WTC11 (cell line): Measurements from ENCODE around the gene PTPRG. TPM values are rescaled to one million over a fixed set of nuclear protein-coding genes. Genes with fewer than 3 reads are reported as not detected.
A peak's percentile ranks its signal among the peaks of the same experiment; 100 is the strongest.

Experiments used
- ATAC-seq: fragments of 200-7000 bp; cut with Tn5 transposase; 2 replicates; pipeline ENCODE4 v1.10.0; 2021; ENCODE audit warnings: mild to moderate bottlenecking, moderate library complexity
- CTCF ChIA-PET: fragments of 300-600 bp; sonication (Branson Sonifier 250); formaldehyde crosslinking; loops from one replicate; lab custom pipeline; 2021; ENCODE audit warnings: antibody characterized with exemption; lab: Charles Lee
- POLR2A ChIA-PET: fragments of 350-600 bp; sonication (Branson Sonifier 250); formaldehyde crosslinking; loops from one replicate; lab custom pipeline; 2021; ENCODE audit warnings: antibody characterized with exemption; lab: Charles Lee
- DNase-seq: peaks from one replicate; pipeline ENCODE4 v3.0.0; 2021; ENCODE audit warnings: low spot score
- H3K27ac Mint-ChIP-seq: 2 replicates; pipeline ENCODE4 v1.8.0; 2021; ENCODE audit warnings: mixed read lengths
- H3K27me3 Mint-ChIP-seq: 2 replicates; pipeline ENCODE4 v1.8.0; 2021; ENCODE audit warnings: low read depth, mild to moderate bottlenecking, moderate library complexity, mixed read lengths
- H3K36me3 Mint-ChIP-seq: 2 replicates; pipeline ENCODE4 v1.8.0; 2021; ENCODE audit warnings: mixed read lengths
- H3K4me1 Mint-ChIP-seq: 2 replicates; pipeline ENCODE4 v1.8.0; 2022; ENCODE audit warnings: mixed read lengths
- H3K4me3 Mint-ChIP-seq: 2 replicates; pipeline ENCODE4 v1.8.0; 2021; ENCODE audit warnings: mild to moderate bottlenecking, moderate library complexity, mixed read lengths
- H3K9me3 Mint-ChIP-seq: 2 replicates; pipeline ENCODE4 v1.8.0; 2021; ENCODE audit warnings: mixed read lengths
- ATF3 ChIP-seq: sonication (generic); formaldehyde crosslinking; conservative IDR thresholded peaks from 2 replicates; pipeline ENCODE4 v1.8.1; 2022; ENCODE audit warnings: mild to moderate bottlenecking, missing genetic modification reagents
- CREB1 ChIP-seq: sonication (generic); formaldehyde crosslinking; IDR thresholded peaks from 2 replicates; pipeline ENCODE4 v1.8.0; 2023; ENCODE audit warnings: mild to moderate bottlenecking, missing genetic modification reagents
- FOXP4 ChIP-seq: sonication (generic); formaldehyde crosslinking; IDR thresholded peaks from 2 replicates; pipeline ENCODE4 v1.8.0; 2022; ENCODE audit warnings: mild to moderate bottlenecking, missing genetic modification reagents
- JAZF1 ChIP-seq: fragments of 250-450 bp; sonication (Bioruptor Pico); IDR thresholded peaks from 2 replicates; pipeline ENCODE4 v1.9.0; 2021; ENCODE audit warnings: moderate library complexity, mild to moderate bottlenecking, inconsistent platforms
- MYBL2 ChIP-seq: sonication (generic); formaldehyde crosslinking; IDR thresholded peaks from 2 replicates; pipeline ENCODE4 v1.8.1; 2023; ENCODE audit warnings: mild to moderate bottlenecking, moderate library complexity, missing genetic modification reagents
- NFE2L1 ChIP-seq: sonication (generic); formaldehyde crosslinking; IDR thresholded peaks from 2 replicates; pipeline ENCODE4 v1.8.1; 2023; ENCODE audit warnings: missing genetic modification reagents
- NFYB ChIP-seq: sonication (generic); formaldehyde crosslinking; conservative IDR thresholded peaks from 2 replicates; pipeline ENCODE4 v1.8.0; 2022; ENCODE audit warnings: low read depth, missing genetic modification reagents
- PREB ChIP-seq: sonication (generic); formaldehyde crosslinking; IDR thresholded peaks from 2 replicates; pipeline ENCODE4 v1.8.1; 2022; ENCODE audit warnings: mild to moderate bottlenecking, missing genetic modification reagents, moderate library complexity, borderline replicate concordance
- RORB ChIP-seq: fragments of 250-450 bp; sonication (Bioruptor Pico); IDR thresholded peaks from 2 replicates; pipeline ENCODE4 v1.9.0; 2021; ENCODE audit warnings: mild to moderate bottlenecking
- STAT6 ChIP-seq: sonication (generic); formaldehyde crosslinking; conservative IDR thresholded peaks from 2 replicates; pipeline ENCODE4 v1.8.1; 2023; ENCODE audit warnings: mild to moderate bottlenecking, low read depth, missing genetic modification reagents, moderate library complexity
- USF1 ChIP-seq: sonication (generic); formaldehyde crosslinking; IDR thresholded peaks from 2 replicates; pipeline ENCODE4 v1.8.0; 2022; ENCODE audit warnings: mild to moderate bottlenecking, missing genetic modification reagents
- USF2 ChIP-seq: sonication (generic); formaldehyde crosslinking; IDR thresholded peaks from 2 replicates; pipeline ENCODE4 v1.8.1; 2023; ENCODE audit warnings: mild to moderate bottlenecking, missing genetic modification reagents, moderate library complexity
- ZNF423 ChIP-seq: fragments of 250-450 bp; sonication (Bioruptor Pico); IDR thresholded peaks from 2 replicates; pipeline ENCODE4 v2.1.2; 2022; ENCODE audit warnings: mild to moderate bottlenecking, moderate library complexity
- total RNA-seq: library from RNA; stranded (reverse); gene quantifications from 3 replicates; pipeline ENCODE4 v1.2.3, GENCODE V29; 2021

Gene PTPRG
- total RNA-seq, 1 experiment from 2014 or later, result 106 TPM

- TF ChIP-seq PREB (CRISPR knock-in tag) (no peak), FOXP4 (CRISPR knock-in tag) (no peak), USF1 (CRISPR knock-in tag) (no peak), MYBL2 (CRISPR knock-in tag) (no peak), CREB1 (CRISPR knock-in tag) (no peak)
- TF ChIP-seq, all 79 proteins: peak for 0
Measured at GRCh38 chr3:61919371-61919770, 358.0 kb downstream of the PTPRG start (continued).

- Mint-ChIP-seq H3K4me1 (peaks cover 85% of the 10 kb centered on the region), H3K27ac (peak overlapping the region; percentile 18; the same call in 1 of the 2 replicates), H3K27me3 (no peaks in the 10 kb centered on the region), H3K9me3 (no peaks in the 10 kb centered on the region), H3K36me3 (no peaks in the 10 kb centered on the region), H3K4me3 (no peak overlapping the region)
- ChIA-PET CTCF (interaction anchor here (1.1 to 2.9 kb wide), 2 partner anchors 14 to 34 kb away, joined by 3 to 14 read pairs; no protein-coding TSS in a partner anchor), POLR2A (interaction anchor here (0.8 kb wide), 1 partner anchor 8 kb away, joined by 3 read pairs; no protein-coding TSS in a partner anchor)
- no peak for DNase-seq
- no peak for ATAC-seq
- 0 out of 2 replicates have a peak, but pooled peaks have one; percentile 27 for TF ChIP-seq NFE2L1
- no peak for TF ChIP-seq JAZF1 (CRISPR knock-in tag)
Measured at GRCh38 chr3:61922118-61922517, 360.7 kb downstream of the PTPRG start.

GRCh38 chr3:61924090-61924735 is 362.8 kb downstream of the PTPRG start:
- ATAC-seq, result no peak
- no peak for DNase-seq
- Mint-ChIP-seq H3K27ac (peak overlapping the region; percentile 51), H3K4me3 (no peak overlapping the region), H3K9me3 (no peaks in the 10 kb centered on the region), H3K36me3 (no peaks in the 10 kb centered on the region), H3K4me1 (peaks cover 76% of the 10 kb centered on the region), H3K27me3 (no peaks in the 10 kb centered on the region)
- TF ChIP-seq RORB (no peak), USF2 (CRISPR knock-in tag) (0 out of 2 replicates have a peak, but pooled peaks have one; percentile 22), STAT6 (no peak), NFYB (no peak), ATF3 (no peak), ZNF423 (CRISPR knock-in tag) (no peak)
- ChIA-PET POLR2A (interaction anchor here (1.0 kb wide), 1 partner anchor 114 kb away, joined by 3 read pairs; no protein-coding TSS in a partner anchor), CTCF (interaction anchor here (0.9 kb wide), 1 partner anchor 12 kb away, joined by 4 read pairs; no protein-coding TSS in a partner anchor)
